Measurements from ENCODE around the gene FGF7.

Gene FGF7

GRCh38 chr15:49530092-49530491 is 107.0 kb downstream of the FGF7 start:
- no peaks in the 10 kb centered on the region for H3K27me3 ChIP-seq
- no peak for TF ChIP-seq Cebpa-rat (IDR thresholded peaks at IDR 0.05)
- H3K4me3 ChIP-seq, result no peak overlapping the region
- H3K9me3 ChIP-seq, result peaks cover 12% of the 10 kb centered on the region
- H3K4me2 ChIP-seq, result no peak overlapping the region
- no peaks in the 10 kb centered on the region for H3K36me3 ChIP-seq
- H3K4me1 ChIP-seq, result no peaks in the 10 kb centered on the region
- no peaks in the 10 kb centered on the region for H4K20me1 ChIP-seq
- no peak overlapping the region for H3K9ac ChIP-seq
- H3K27ac ChIP-seq, result no peak overlapping the region
